GM12864 (cell line): ENCODE data around the gene TRIB2.

ENCODE experiments used
- DNase-seq: peaks from one replicate; pipeline ENCODE4 v3.0.0-alpha.2; 2011; ENCODE audit warnings: low read depth
- H3K4me3 ChIP-seq: 2 replicates; pipeline ENCODE4 v1.5.1; 2011; ENCODE audit warnings: mild to moderate bottlenecking, low read depth, low read length, control low read depth
- TF ChIP-seq, protein P1 (sequence below): IDR thresholded peaks from 2 replicates; pipeline ENCODE4 v1.5.1; 2011; ENCODE audit warnings: low read depth, mild to moderate bottlenecking, moderate library complexity, low read length, control low read depth, inconsistent platforms; ENCODE audit errors: missing control alignments

TRIB2 gene

DNA sequence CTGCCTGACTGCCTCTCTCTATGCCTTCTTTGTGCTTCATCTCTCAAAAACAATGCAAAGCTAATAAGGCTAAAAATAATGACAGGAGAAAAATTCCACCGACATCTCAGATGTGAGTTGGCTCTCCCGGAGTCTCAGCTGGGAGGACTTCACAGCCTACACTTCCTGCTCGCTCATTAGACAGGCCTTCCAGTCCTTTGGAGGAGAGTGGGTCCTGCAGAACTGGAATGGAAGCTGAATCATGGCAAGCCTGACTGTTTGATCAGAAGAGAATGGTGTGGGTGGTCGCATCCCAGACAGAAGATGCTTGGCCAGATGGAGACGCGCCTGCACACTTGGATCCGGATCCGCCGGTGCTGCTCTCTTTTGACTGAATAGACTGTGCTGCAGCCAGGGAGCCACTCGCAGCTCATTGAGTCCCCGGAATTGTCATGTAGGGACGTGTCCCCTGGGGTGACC is 49.7 kb downstream of the TRIB2 start:
- no peak for DNase-seq
- TF ChIP-seq, protein P1, sequence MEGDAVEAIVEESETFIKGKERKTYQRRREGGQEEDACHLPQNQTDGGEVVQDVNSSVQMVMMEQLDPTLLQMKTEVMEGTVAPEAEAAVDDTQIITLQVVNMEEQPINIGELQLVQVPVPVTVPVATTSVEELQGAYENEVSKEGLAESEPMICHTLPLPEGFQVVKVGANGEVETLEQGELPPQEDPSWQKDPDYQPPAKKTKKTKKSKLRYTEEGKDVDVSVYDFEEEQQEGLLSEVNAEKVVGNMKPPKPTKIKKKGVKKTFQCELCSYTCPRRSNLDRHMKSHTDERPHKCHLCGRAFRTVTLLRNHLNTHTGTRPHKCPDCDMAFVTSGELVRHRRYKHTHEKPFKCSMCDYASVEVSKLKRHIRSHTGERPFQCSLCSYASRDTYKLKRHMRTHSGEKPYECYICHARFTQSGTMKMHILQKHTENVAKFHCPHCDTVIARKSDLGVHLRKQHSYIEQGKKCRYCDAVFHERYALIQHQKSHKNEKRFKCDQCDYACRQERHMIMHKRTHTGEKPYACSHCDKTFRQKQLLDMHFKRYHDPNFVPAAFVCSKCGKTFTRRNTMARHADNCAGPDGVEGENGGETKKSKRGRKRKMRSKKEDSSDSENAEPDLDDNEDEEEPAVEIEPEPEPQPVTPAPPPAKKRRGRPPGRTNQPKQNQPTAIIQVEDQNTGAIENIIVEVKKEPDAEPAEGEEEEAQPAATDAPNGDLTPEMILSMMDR = no peak
- H3K4me3 ChIP-seq = no peak overlapping the region

DNA sequence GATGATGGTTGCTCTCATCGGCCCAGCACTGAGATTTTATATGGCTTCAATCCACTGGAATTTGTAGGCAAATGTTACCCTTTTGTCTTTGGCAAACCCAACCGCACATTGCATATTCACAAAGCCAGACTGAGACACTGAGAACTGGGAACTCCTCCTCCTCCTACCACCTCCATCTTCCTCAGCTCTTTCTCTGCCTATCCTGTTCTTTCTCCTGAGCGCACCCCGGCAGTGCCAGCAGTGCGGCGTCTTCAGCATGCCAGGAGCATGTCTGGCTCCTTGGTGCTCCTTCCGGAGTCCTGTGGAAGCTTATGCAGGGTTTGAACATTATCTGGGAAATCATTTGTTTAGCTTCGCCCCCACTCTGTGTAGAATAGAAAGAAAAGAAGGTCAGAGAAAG is 50.8 kb downstream of the TRIB2 start:
- DNase-seq = no peak
- no peak overlapping the region for H3K4me3 ChIP-seq
- TF ChIP-seq, protein P1 = no peak

DNA sequence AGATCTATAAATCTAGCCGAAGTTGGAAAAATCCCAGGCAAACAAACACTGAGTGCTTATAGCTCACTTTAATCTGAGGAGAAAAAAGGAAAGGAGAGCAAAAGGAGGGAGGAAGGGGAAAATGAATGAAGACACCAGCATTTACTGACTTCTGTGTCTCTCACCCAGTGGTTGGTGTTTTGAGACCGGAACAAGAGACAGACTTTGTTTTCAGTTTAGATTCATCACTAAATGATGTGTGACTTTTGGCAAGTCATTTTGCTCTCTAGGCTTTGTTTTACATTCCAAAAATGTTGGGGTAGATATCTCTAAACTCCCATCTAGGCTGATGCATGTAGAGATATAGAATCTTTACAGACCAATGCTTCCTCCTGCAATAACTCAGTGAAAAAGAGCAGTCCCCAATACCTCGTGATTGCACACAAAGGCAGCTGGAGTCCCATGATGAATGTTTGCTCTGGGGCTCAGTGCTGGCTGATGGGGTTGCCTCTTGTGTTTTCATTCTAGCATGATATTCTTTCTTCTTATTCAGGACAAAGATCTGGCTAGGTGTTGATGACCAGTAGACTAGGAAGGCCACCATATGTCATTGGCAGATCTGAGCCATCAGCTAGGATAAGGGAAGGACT is 51.4 kb downstream of the TRIB2 start:
- H3K4me3 ChIP-seq = no peak overlapping the region
- TF ChIP-seq, protein P1 = no peak
- no peak for DNase-seq

DNA sequence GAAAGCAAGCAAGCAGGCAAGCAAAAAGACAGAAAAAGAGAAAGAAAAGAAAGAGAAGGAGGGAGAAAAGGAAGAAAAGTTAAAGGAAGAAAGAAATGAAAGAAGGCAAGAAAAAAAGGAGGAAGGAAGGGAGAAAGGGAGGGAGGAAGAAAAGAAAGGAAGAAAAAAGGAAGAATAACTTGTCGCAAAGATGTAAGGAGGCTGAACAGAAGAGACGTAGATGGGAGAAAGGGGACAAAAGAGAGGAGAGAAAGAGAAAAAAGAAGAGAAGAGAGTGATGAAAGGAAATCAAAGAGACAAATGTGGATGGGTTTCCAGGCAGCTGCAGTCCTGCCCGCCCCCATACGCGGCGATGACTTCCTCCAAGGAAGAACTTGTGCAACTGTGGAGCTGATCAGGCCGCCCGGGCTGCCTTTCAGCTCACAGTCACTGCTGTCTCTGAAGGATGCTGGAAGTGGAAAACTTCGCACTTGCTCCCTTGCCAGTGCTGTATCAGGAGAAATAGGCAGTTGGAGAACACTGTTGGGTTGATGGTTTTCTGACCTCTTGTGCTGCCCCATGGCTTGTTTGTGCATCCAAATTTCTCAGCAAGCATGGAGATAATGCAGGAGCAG is 52.9 kb downstream of the TRIB2 start:
- TF ChIP-seq, protein P1 = no peak
- DNase-seq = no peak
- H3K4me3 ChIP-seq = no peak overlapping the region

DNA sequence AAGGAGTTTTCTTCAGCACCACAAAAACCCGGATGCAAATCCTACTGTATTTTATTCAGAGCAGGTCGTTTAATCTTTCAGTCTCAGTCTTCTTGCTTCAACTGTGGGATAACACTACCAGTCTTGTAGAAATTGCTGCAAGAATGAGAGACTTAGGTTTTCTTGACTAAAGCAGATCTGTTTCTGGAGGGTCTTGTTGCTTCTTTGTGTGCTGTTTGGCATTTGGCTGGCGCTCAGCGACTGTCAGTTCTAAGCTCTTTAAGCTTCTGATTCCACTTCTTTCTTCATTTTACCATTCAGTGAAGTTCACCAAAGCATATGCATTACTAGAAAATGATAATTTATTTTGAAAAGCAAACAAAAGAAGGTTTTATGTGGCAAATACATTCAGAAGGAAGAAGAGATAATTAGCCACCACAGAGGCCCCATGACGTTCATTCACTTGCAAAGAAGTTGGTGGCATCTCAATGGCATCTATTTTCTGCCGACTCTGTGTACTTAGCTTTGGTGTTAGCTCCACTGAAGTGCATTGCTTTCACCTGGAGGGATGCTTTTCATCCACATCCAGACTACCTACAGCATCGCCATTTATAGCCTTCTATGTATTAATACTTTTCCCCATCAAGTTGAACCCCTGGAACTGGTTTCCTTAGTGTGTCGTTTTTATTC is 53.7 kb downstream of the TRIB2 start:
- H3K4me3 ChIP-seq = no peak overlapping the region
- TF ChIP-seq, protein P1 = no peak
- no peak for DNase-seq

DNA sequence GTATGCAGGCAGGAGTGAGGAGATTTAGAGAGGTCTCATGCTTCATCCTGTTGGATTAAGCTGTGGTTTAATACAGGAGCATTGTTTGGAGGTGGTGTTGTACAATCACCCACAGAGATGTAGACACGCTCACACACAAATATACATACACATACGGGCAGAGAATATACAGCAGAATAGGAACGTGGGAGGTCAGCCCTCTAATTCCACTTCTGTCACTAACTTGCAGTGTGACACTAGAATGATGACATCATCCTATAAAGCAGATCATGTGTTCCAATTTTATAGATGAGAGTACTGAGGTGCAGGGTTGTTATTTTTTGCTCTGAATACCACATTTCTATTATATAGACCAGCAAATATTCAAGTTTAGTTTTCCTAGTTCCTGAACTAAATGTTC is 54.4 kb downstream of the TRIB2 start:
- no peak for DNase-seq
- TF ChIP-seq, protein P1 = no peak
- no peak overlapping the region for H3K4me3 ChIP-seq
